Gastrocnemius medialis (tissue), 4 donors: Measurements from ENCODE around the gene MMP28. TPM values are rescaled to one million over a fixed set of nuclear protein-coding genes. Genes with fewer than 3 reads are reported as not detected.
A peak's percentile ranks its signal among the peaks of the same experiment; 100 is the strongest.

Experiments used
- ATAC-seq, 2 donors: fragments of 150-250 bp; one replicate each; pipeline ENCODE4 v1.9.1; 2016
- DNase-seq, 2 donors: peaks; one replicate each; pipeline ENCODE4 v3.0.0-alpha.2; 2019
- H3K27ac ChIP-seq, 4 donors: fragments of 200-600 bp; sonication (generic); 1 replicate in 1 of 4; 2 replicates in 3 of 4; pipeline ENCODE4 v1.5.1; 2016 to 2018; ENCODE audit warnings: mild to moderate bottlenecking in 2 of 4, moderate library complexity in 1 of 4
- H3K27me3 ChIP-seq, 3 donors: fragments of 200-600 bp; sonication (generic) in 2 of 3; 1 replicate in 1 of 3; 2 replicates in 2 of 3; pipeline versions ENCODE4 v1.5.1 to v1.6.0; 2016 to 2019; ENCODE audit warnings: mild to moderate bottlenecking in 1 of 3, moderate library complexity in 1 of 3
- H3K36me3 ChIP-seq, 2 donors: fragments of 200-600 bp; sonication (generic) in 1 of 2; one replicate each; pipeline ENCODE4 v1.5.1; 2017 to 2018
- H3K4me1 ChIP-seq, 2 donors: fragments of 200-600 bp; sonication (generic) in 1 of 2; one replicate each; pipeline ENCODE4 v1.5.1; 2016 to 2017; ENCODE audit warnings: mild to moderate bottlenecking in 2 of 2
- H3K4me3 ChIP-seq, 4 donors: fragments of 200-600 bp; sonication (generic) in 3 of 4; 1 replicate in 1 of 4; 2 replicates in 3 of 4; pipeline ENCODE4 v1.5.1; 2016 to 2019; ENCODE audit warnings: mild to moderate bottlenecking in 2 of 4
- H3K9me3 ChIP-seq, 3 donors: fragments of 200-600 bp; sonication (generic) in 2 of 3; 1 replicate in 1 of 3; 2 replicates in 2 of 3; pipeline ENCODE4 v1.5.1; 2016 to 2019
- POLR2A ChIP-seq, 2 donors: fragments of 450-650 bp; IDR thresholded peaks; one replicate each; pipeline ENCODE4 v1.6.1; 2017; ENCODE audit warnings: antibody characterized with exemption in 2 of 2, mild to moderate bottlenecking in 2 of 2, moderate library complexity in 2 of 2
- in situ Hi-C, 4 donors: fragments of 200-750 bp; cut with MboI; loops; one replicate each; pipeline versions ENCODE4 v1.15.0 to v1.8.0; 2017; ENCODE audit warnings: low sequenced_read_pairs in 4 of 4
- intact Hi-C: fragments of 100-400 bp; cut with DNase I; formaldehyde crosslinking; loops from one replicate; pipeline ENCODE4 v1.15.1; 2023; ENCODE audit warnings: low total_unique reads
- total RNA-seq, 4 donors: library from RNA; depleted of rRNA; stranded (reverse); fragments of >200 nt; gene quantifications; one replicate each; pipeline versions ENCODE4 v1.1.0 to v1.2.3, GENCODE V29; 2016
- TF ChIP-seq, protein P1 (sequence below), 5 experiments: fragments of 450-650 bp in 3 of 5; fragments of 200-600 bp in 2 of 5; sonication (generic) in 2 of 5; IDR thresholded peaks in 4 of 5; conservative IDR thresholded peaks in 1 of 5; 1 replicate in 4 of 5; 2 replicates in 1 of 5; pipeline ENCODE4 v1.5.1; 2016 to 2019; ENCODE audit warnings: antibody characterized with exemption in 5 of 5, mild to moderate bottlenecking in 3 of 5, moderate library complexity in 3 of 5

Gene MMP28, protein sequence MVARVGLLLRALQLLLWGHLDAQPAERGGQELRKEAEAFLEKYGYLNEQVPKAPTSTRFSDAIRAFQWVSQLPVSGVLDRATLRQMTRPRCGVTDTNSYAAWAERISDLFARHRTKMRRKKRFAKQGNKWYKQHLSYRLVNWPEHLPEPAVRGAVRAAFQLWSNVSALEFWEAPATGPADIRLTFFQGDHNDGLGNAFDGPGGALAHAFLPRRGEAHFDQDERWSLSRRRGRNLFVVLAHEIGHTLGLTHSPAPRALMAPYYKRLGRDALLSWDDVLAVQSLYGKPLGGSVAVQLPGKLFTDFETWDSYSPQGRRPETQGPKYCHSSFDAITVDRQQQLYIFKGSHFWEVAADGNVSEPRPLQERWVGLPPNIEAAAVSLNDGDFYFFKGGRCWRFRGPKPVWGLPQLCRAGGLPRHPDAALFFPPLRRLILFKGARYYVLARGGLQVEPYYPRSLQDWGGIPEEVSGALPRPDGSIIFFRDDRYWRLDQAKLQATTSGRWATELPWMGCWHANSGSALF
- 10 to 100 TPM in 1 of 4 donors, 1 to 10 TPM in 3; 3.1 to 10.3 (median 5.9) TPM for total RNA-seq

DNA sequence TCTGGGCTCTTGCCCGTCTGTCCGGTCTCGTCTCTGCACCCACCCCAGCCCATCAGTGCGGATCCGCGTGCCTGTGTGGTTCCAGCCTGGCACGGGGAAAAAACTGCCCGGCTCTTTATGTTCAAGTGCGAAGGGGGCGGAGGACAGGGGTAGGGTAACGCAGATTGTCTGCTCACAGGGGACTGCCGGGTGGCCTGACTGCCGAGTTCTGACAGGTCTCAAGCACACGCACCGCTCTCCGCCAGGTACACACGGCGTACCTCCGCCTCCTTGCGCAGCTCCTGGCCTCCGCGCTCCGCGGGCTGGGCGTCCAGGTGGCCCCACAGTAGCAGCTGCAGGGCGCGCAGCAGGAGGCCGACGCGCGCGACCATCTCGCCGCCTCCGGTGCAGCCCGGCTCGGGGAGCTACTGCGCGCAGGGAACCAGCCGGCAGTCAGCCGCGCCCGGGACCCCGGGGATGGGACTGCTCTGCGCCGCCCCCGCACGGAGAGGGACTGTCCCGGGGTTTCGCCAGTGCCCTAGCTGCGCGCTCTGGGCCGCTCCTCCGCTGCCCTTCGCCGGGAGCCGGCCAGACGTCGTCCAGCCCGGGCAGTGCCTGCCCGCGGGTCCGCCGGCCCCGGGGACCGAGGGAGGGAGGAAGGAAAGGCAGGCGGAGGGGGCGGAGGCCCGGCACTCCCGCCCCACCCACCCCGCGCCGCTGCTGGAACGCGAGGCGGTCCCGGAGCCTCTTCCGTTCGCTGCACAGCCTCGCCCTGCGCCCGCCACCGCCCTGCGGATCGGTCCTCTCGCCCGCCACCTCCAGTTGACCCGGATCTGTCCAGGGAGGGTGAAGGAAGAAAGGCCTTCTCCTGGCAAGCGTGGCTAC is at the start of gene MMP28:
MMP28 (minus strand) TSS at position 635 of the 864 bp plus-strand sequence; CDS start at position 371, 264 bp downstream.
- DNase-seq: no peak
- peaks cover 28 to 36% (median 29%) of the 10 kb centered on the region in 3 donors for H3K27me3 ChIP-seq
- intact Hi-C loops: no loop called here

DNA sequence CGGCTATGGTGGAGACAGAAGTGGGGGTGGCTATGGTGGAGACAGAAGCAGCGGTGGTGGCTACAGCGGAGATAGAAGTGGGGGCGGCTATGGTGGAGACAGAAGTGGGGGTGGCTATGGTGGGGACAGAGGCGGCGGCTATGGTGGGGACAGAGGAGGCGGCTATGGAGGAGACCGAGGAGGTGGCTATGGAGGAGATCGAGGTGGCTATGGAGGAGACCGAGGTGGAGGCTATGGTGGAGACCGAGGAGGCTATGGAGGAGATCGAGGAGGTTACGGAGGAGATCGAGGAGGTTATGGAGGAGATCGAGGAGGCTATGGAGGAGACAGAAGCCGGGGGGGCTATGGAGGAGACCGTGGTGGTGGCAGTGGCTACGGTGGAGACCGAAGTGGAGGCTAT is 49.1 kb upstream of the MMP28 start:
- ATAC-seq: no peak
- TF ChIP-seq POLR2A (IDR thresholded peaks at IDR 0.05): no peak
- TF ChIP-seq, protein P1, sequence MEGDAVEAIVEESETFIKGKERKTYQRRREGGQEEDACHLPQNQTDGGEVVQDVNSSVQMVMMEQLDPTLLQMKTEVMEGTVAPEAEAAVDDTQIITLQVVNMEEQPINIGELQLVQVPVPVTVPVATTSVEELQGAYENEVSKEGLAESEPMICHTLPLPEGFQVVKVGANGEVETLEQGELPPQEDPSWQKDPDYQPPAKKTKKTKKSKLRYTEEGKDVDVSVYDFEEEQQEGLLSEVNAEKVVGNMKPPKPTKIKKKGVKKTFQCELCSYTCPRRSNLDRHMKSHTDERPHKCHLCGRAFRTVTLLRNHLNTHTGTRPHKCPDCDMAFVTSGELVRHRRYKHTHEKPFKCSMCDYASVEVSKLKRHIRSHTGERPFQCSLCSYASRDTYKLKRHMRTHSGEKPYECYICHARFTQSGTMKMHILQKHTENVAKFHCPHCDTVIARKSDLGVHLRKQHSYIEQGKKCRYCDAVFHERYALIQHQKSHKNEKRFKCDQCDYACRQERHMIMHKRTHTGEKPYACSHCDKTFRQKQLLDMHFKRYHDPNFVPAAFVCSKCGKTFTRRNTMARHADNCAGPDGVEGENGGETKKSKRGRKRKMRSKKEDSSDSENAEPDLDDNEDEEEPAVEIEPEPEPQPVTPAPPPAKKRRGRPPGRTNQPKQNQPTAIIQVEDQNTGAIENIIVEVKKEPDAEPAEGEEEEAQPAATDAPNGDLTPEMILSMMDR (IDR thresholded peaks at IDR 0.05 in 4 of 5, conservative IDR thresholded peaks at IDR 0.05 in 1 of 5): no peak
- DNase-seq: no peak
- no peak overlapping the region for H3K27ac ChIP-seq
- H3K4me3 ChIP-seq: no peak overlapping the region
- no peaks in the 10 kb centered on the region for H3K9me3 ChIP-seq
- in situ Hi-C loops (no loop called here), intact Hi-C loops (loop anchor here (1.0 kb wide), 1 partner anchor 15 kb away; no protein-coding TSS in a partner anchor)
- H3K36me3 ChIP-seq: peaks cover 6 to 89% of the 10 kb centered on the region in 2 donors
- no peaks in the 10 kb centered on the region for H3K27me3 ChIP-seq
- no peaks in the 10 kb centered on the region for H3K4me1 ChIP-seq

More for the DNA sequence above, at the start of gene MMP28:
- no peak for TF ChIP-seq POLR2A (IDR thresholded peaks at IDR 0.05)
- TF ChIP-seq, protein P1 (IDR thresholded peaks at IDR 0.05 in 4 of 5, conservative IDR thresholded peaks at IDR 0.05 in 1 of 5): no peak
- in situ Hi-C loops: no loop called here
- peaks cover 7 to 19% of the 10 kb centered on the region in 2 donors for H3K4me1 ChIP-seq
- no peaks in the 10 kb centered on the region for H3K9me3 ChIP-seq
- H3K27ac ChIP-seq: no peak within 1 kb of the TSS
- peak in 1 of 2 donors; percentile 31 for ATAC-seq
- H3K36me3 ChIP-seq: no peaks in the 10 kb centered on the region
- peak within 1 kb of the TSS; percentile 50 to 64 (median 58) for H3K4me3 ChIP-seq

GRCh38 chr17:35843698-35844097 is 48.3 kb upstream of the MMP28 start:
- no peaks in the 10 kb centered on the region for H3K27me3 ChIP-seq
- H3K36me3 ChIP-seq: peaks cover 6 to 97% of the 10 kb centered on the region in 2 donors
- no peaks in the 10 kb centered on the region for H3K9me3 ChIP-seq
- no peak for DNase-seq
- TF ChIP-seq, protein P1 (IDR thresholded peaks at IDR 0.05 in 4 of 5, conservative IDR thresholded peaks at IDR 0.05 in 1 of 5): no peak
- no peak for TF ChIP-seq POLR2A (IDR thresholded peaks at IDR 0.05)
- H3K4me1 ChIP-seq: no peaks in the 10 kb centered on the region
- H3K4me3 ChIP-seq: no peak overlapping the region
- ATAC-seq: no peak
- no peak overlapping the region for H3K27ac ChIP-seq
- in situ Hi-C loops (no loop called here), intact Hi-C loops (loop anchor here (1.0 kb wide), 1 partner anchor 14 kb away; no protein-coding TSS in a partner anchor)

GRCh38 chr17:35842239-35842638 is 46.8 kb upstream of the MMP28 start:
- Histone ChIP-seq H3K27ac (no peak overlapping the region), H3K27me3 (no peaks in the 10 kb centered on the region), H3K4me1 (no peaks in the 10 kb centered on the region), H3K4me3 (no peak overlapping the region), H3K9me3 (no peaks in the 10 kb centered on the region), H3K36me3 (peaks cover 6 to 100% of the 10 kb centered on the region in 2 donors)
- ATAC-seq: no peak
- TF ChIP-seq POLR2A (IDR thresholded peaks at IDR 0.05): no peak
- TF ChIP-seq, protein P1 (IDR thresholded peaks at IDR 0.05 in 4 of 5, conservative IDR thresholded peaks at IDR 0.05 in 1 of 5): no peak
- in situ Hi-C loops: no loop called here
- intact Hi-C loops: no loop called here
- no peak for DNase-seq
